H1 (cell line): Measurements from ENCODE around the gene SERPINB8. TPM values are rescaled to one million over a fixed set of nuclear protein-coding genes. Genes with fewer than 3 reads are reported as not detected.

ENCODE experiments used
- CTCF ChIA-PET: fragments of 300-600 bp; sonication (Branson Sonifier 250); formaldehyde crosslinking; loops from one replicate; lab custom pipeline; 2021; ENCODE audit not compliant: partially characterized antibody; lab: Charles Lee
- POLR2A ChIA-PET: fragments of 300-600 bp; sonication (Branson Sonifier 250); formaldehyde crosslinking; loops from one replicate; lab custom pipeline; 2021; ENCODE audit warnings: inconsistent platforms; ENCODE audit not compliant: partially characterized antibody; lab: Charles Lee
- DNase-seq, 2 experiments: peaks; one replicate each; pipeline versions ENCODE4 v3.0.0 to v3.0.0-alpha.2; 2010 to 2022; ENCODE audit warnings: low spot score in 2 of 2, low read depth in 1 of 2, mixed read lengths in 1 of 2
- FAIRE-seq: peaks from 2 replicates; lab custom pipeline; 2011; peaks lifted over from hg19 to GRCh38; lab: Jason Lieb, UNC
- H2AFZ ChIP-seq: 2 replicates; pipeline ENCODE4 v1.8.1; 2012; ENCODE audit warnings: low read length, inconsistent platforms
- H2AK5ac ChIP-seq: 2 replicates; pipeline ENCODE4 v1.6.1; 2013; ENCODE audit warnings: low read depth, low read length
- H2BK120ac ChIP-seq: replicated peaks from 2 replicates; pipeline ENCODE3; 2013; ENCODE audit warnings: low read depth, low read length, inconsistent platforms
- H2BK12ac ChIP-seq: 2 replicates; pipeline ENCODE4 v1.6.1; 2013; ENCODE audit warnings: low read depth, low read length
- H2BK15ac ChIP-seq: 2 replicates; pipeline ENCODE4 v1.6.1; 2013; ENCODE audit warnings: low read length
- H2BK20ac ChIP-seq: 2 replicates; pipeline ENCODE4 v1.6.1; 2013; ENCODE audit warnings: low read length
- H2BK5ac ChIP-seq: 2 replicates; pipeline ENCODE4 v1.6.1; 2013; ENCODE audit warnings: low read depth, low read length
- H3K14ac ChIP-seq: 2 replicates; pipeline ENCODE4 v1.6.1; 2013; ENCODE audit warnings: inconsistent platforms; ENCODE audit not compliant: insufficient read length
- H3K18ac ChIP-seq: 2 replicates; pipeline ENCODE4 v1.6.1; 2013; ENCODE audit warnings: low read length; ENCODE audit errors: extremely low read depth
- H3K23ac ChIP-seq: 2 replicates; pipeline ENCODE4 v1.6.1; 2013; ENCODE audit warnings: inconsistent platforms; ENCODE audit not compliant: insufficient read length
- H3K23me2 ChIP-seq: 2 replicates; pipeline ENCODE4 v1.6.1; 2013; ENCODE audit warnings: low read depth, low read length
- H3K27ac ChIP-seq: 2 replicates; pipeline ENCODE4 v1.6.1; 2011; ENCODE audit warnings: low read depth, low read length, inconsistent platforms
- H3K27me3 ChIP-seq, 4 experiments: replicated peaks in 1 of 4; 1 replicate in 1 of 4; 2 replicates in 3 of 4; pipeline versions ENCODE4 v1.6.1 to v1.8.1; 2011 to 2013; ENCODE audit warnings: low read length in 3 of 4, mild to moderate bottlenecking in 3 of 4, inconsistent platforms in 2 of 4, mixed read lengths in 2 of 4, moderate library complexity in 1 of 4; ENCODE audit not compliant: control insufficient read depth in 3 of 4, insufficient read depth in 3 of 4; ENCODE audit errors: extremely low read depth in 1 of 4
- H3K36me3 ChIP-seq, 4 experiments: 2 replicates each; pipeline versions ENCODE4 v1.6.1 to v1.8.1; 2011 to 2013; ENCODE audit warnings: mild to moderate bottlenecking in 4 of 4, low read length in 3 of 4, moderate library complexity in 2 of 4, control low read depth in 1 of 4, inconsistent platforms in 1 of 4; ENCODE audit not compliant: insufficient read depth in 4 of 4, control insufficient read depth in 2 of 4
- H3K4ac ChIP-seq: replicated peaks from 2 replicates; pipeline ENCODE3; 2013; ENCODE audit warnings: low read length, low read depth, mixed read lengths, inconsistent platforms; ENCODE audit not compliant: insufficient read length
- H3K4me1 ChIP-seq, 4 experiments: replicated peaks in 1 of 4; 1 replicate in 1 of 4; 2 replicates in 3 of 4; pipeline versions ENCODE4 v1.6.1 to v1.8.1; 2011 to 2013; ENCODE audit warnings: low read length in 3 of 4, inconsistent platforms in 2 of 4, mixed read lengths in 1 of 4; ENCODE audit not compliant: insufficient read depth in 4 of 4, control insufficient read depth in 3 of 4
- H3K4me2 ChIP-seq, 2 experiments: 2 replicates each; pipeline versions ENCODE4 v1.6.1 to v1.8.1; 2011 to 2013; ENCODE audit warnings: low read depth in 2 of 2, low read length in 2 of 2, control low read depth in 1 of 2, inconsistent platforms in 1 of 2, mild to moderate bottlenecking in 1 of 2; ENCODE audit not compliant: insufficient read depth in 1 of 2
- H3K4me3 ChIP-seq, 4 experiments: fragments of 200-600, 300-600 bp in 1 of 4; sonication (generic), shearing (Covaris generic), sonication (Bioruptor Twin) in 1 of 4; 2 replicates each; pipeline versions ENCODE4 v1.5.1 to v1.8.1; 2011 to 2016; ENCODE audit warnings: low read length in 4 of 4, low read depth in 3 of 4, control low read depth in 2 of 4, inconsistent platforms in 2 of 4, mild to moderate bottlenecking in 2 of 4, mixed read lengths in 1 of 4, moderate library complexity in 1 of 4; ENCODE audit not compliant: insufficient read depth in 2 of 4; ENCODE audit errors: extremely low read depth in 1 of 4
- H3K56ac ChIP-seq: replicated peaks from 2 replicates; pipeline ENCODE3; 2013; ENCODE audit warnings: low read depth, mild to moderate bottlenecking, mixed read lengths, low read length, inconsistent platforms; ENCODE audit not compliant: insufficient read length
- H3K79me1 ChIP-seq: 2 replicates; pipeline ENCODE4 v1.6.1; 2013; ENCODE audit warnings: low read depth, low read length, control low read depth
- H3K79me2 ChIP-seq, 2 experiments: 2 replicates each; pipeline versions ENCODE4 v1.6.1 to v1.8.1; 2012 to 2013; ENCODE audit warnings: low read length in 2 of 2, mild to moderate bottlenecking in 2 of 2, inconsistent platforms in 1 of 2; ENCODE audit not compliant: insufficient read depth in 2 of 2, control insufficient read depth in 1 of 2
- H3K9ac ChIP-seq, 4 experiments: replicated peaks in 1 of 4; 1 replicate in 1 of 4; 2 replicates in 3 of 4; pipeline versions ENCODE4 v1.6.1 to v1.8.1; 2011 to 2013; ENCODE audit warnings: low read depth in 3 of 4, low read length in 3 of 4, control low read depth in 2 of 4, mild to moderate bottlenecking in 2 of 4, moderate library complexity in 2 of 4, inconsistent platforms in 1 of 4; ENCODE audit errors: extremely low read depth in 1 of 4
- H3K9me3 ChIP-seq, 2 experiments: 2 replicates each; pipeline versions ENCODE4 v1.6.1 to v1.8.1; 2012 to 2013; ENCODE audit warnings: mild to moderate bottlenecking in 2 of 2, moderate library complexity in 2 of 2, control low read depth in 1 of 2, inconsistent platforms in 1 of 2, low read depth in 1 of 2, low read length in 1 of 2, mixed read lengths in 1 of 2; ENCODE audit not compliant: insufficient read depth in 2 of 2
- H4K20me1 ChIP-seq, 2 experiments: replicated peaks in 1 of 2; 2 replicates each; pipeline versions ENCODE3 to v1.8.1; 2011 to 2013; ENCODE audit warnings: inconsistent platforms in 2 of 2, low read length in 2 of 2, mild to moderate bottlenecking in 1 of 2; ENCODE audit not compliant: insufficient read depth in 2 of 2, control insufficient read depth in 1 of 2
- H4K5ac ChIP-seq: 2 replicates; pipeline ENCODE4 v1.6.1; 2013; ENCODE audit warnings: low read length, low read depth, mixed read lengths, inconsistent platforms; ENCODE audit not compliant: insufficient read length
- H4K8ac ChIP-seq: 2 replicates; pipeline ENCODE4 v1.8.0; 2013; ENCODE audit warnings: mild to moderate bottlenecking, moderate library complexity, low read length, inconsistent platforms; ENCODE audit not compliant: insufficient read depth; ENCODE audit errors: extremely low read depth
- H4K91ac ChIP-seq: replicated peaks from 2 replicates; pipeline ENCODE3; 2013; ENCODE audit warnings: low read length, mixed read lengths, inconsistent platforms; ENCODE audit not compliant: insufficient read length
- CREB1 ChIP-seq: IDR thresholded peaks from 2 replicates; pipeline ENCODE4 v1.6.1; 2012; ENCODE audit warnings: inconsistent platforms
- E2F6 ChIP-seq: IDR thresholded peaks from 2 replicates; pipeline ENCODE4 v1.6.1; 2012; ENCODE audit warnings: inconsistent platforms
- HDAC6 ChIP-seq: IDR thresholded peaks from one replicate; pipeline ENCODE4 v1.7.1; 2012; ENCODE audit warnings: low read depth, mild to moderate bottlenecking, inconsistent platforms, low read length, moderate library complexity
- KDM1A ChIP-seq: fragments of 200-600, 300-600 bp; sonication (generic); IDR thresholded peaks from 2 replicates; pipeline ENCODE4 v1.7.1; 2016; ENCODE audit warnings: mild to moderate bottlenecking, low read length, borderline replicate concordance
- NANOG ChIP-seq: IDR thresholded peaks from 2 replicates; pipeline ENCODE4 v1.6.1; 2011; ENCODE audit warnings: low read length, low read depth, mild to moderate bottlenecking, inconsistent platforms; ENCODE audit not compliant: insufficient read depth, poor library complexity, severe bottlenecking
- POU5F1 ChIP-seq: IDR thresholded peaks from 2 replicates; pipeline ENCODE4 v1.6.1; 2011; ENCODE audit warnings: low read depth, mild to moderate bottlenecking, low read length, moderate library complexity
- SIX5 ChIP-seq: IDR thresholded peaks from 2 replicates; pipeline ENCODE4 v1.6.1; 2011; ENCODE audit warnings: mild to moderate bottlenecking, low read depth, low read length
- TEAD4 ChIP-seq: IDR thresholded peaks from 2 replicates; pipeline ENCODE4 v1.6.1; 2012; ENCODE audit warnings: low read depth, low read length, inconsistent platforms, mixed read lengths
- WGBS, 2 experiments: shearing (Covaris generic) in 1 of 2; methylation state at CpG; one replicate each; pipeline versions ENCODE4 v1.1.6 to v1.1.7; 2013 to 2015; ENCODE audit warnings: low lambda C conversion rate in 2 of 2, mixed read lengths in 2 of 2, inconsistent platforms in 1 of 2, low coverage in 1 of 2, missing lambda C conversion rate in 1 of 2; ENCODE audit not compliant: insufficient replicate concordance in 2 of 2, insufficient coverage in 1 of 2, insufficient read length in 1 of 2; ENCODE audit errors: extremely low coverage in 1 of 2, missing lambda C conversion rate in 1 of 2; 5-methylcytosine and 5-hydroxymethylcytosine counted together
- polyA plus RNA-seq, 7 experiments: library from polyadenylated mRNA; depleted of rRNA in 3 of 7; stranded (reverse) in 5 of 7; unstranded in 2 of 7; fragments of >200 nt in 5 of 7; fragments of 200-250 nt in 2 of 7; gene quantifications; 1 replicate in 5 of 7; 2 replicates in 1 of 7; 4 replicates in 1 of 7; pipeline versions ENCODE4 v1.2.1 to v1.2.3, GENCODE V29; 2011 to 2013; ENCODE audit warnings: missing spikeins in 2 of 7, mixed read lengths in 2 of 7
- total RNA-seq: library from RNA; stranded (reverse); fragmentation: NEBNext Ultra II Directional; extraction: Animal tissue kit (Norgen Biotek cat#: 25700); gene quantifications from 2 replicates; pipeline ENCODE4 v1.2.1, GENCODE V29; 2021

Gene SERPINB8
- total and polyA plus RNA-seq, 2 of the 8 experiments (the other 6 are each of a cell fraction or from before 2014, with no cell fraction given), result 0.42 to 1.2 TPM

GRCh38 chr18:63962137-63962536, 7.7 kb upstream of the SERPINB8 start:
- Histone ChIP-seq H2BK120ac (no peak overlapping the region), H3K4me3 (no peak overlapping the region), H2BK5ac (no peak overlapping the region), H3K23me2 (no peaks in the 10 kb centered on the region), H3K4ac (no peak overlapping the region), H3K9ac (no peak overlapping the region), H3K18ac (no peak overlapping the region), H3K4me1 (no peaks in the 10 kb centered on the region), H2AFZ (no peak overlapping the region), H3K79me2 (no peaks in the 10 kb centered on the region), H4K8ac (no peak overlapping the region), H3K27ac (no peak overlapping the region), H3K23ac (no peak overlapping the region), H3K4me2 (no peak overlapping the region), H2BK15ac (no peak overlapping the region), H2BK12ac (no peak overlapping the region), H3K27me3 (no peaks in the 10 kb centered on the region; a peak in 1 of 7 replicates), H3K9me3 (no peaks in the 10 kb centered on the region), H3K36me3 (no peaks in the 10 kb centered on the region), H4K5ac (no peak overlapping the region), H4K20me1 (peaks cover 0 to 2% of the 10 kb centered on the region in 2 experiments), H3K56ac (no peak overlapping the region), H3K14ac (no peak overlapping the region), H2AK5ac (no peak overlapping the region), H4K91ac (no peak overlapping the region), H2BK20ac (no peak overlapping the region), H3K79me1 (no peaks in the 10 kb centered on the region)
- CTCF ChIA-PET, result interaction anchor here (0.7 to 6.7 kb wide), 11 partner anchors 8 to 451 kb away, joined by 3 to 59 read pairs (median 10); partner anchors contain the start of gene HMSD
- FAIRE-seq (no peak), DNase-seq (no peak)
- 84% methylated on average over 1 of the region's 1 CpG; no CpG with 5 or more reads in 1 of the 2 experiments for WGBS, 2 experiments
- POLR2A ChIA-PET, result no interaction called here
- no peak for TF ChIP-seq SIX5
- TF ChIP-seq CREB1, result no peak
- TF ChIP-seq TEAD4, result no peak
- TF ChIP-seq E2F6, result no peak
- TF ChIP-seq HDAC6, result no peak
- TF ChIP-seq KDM1A, result no peak
- TF ChIP-seq NANOG, result no peak
- no peak for TF ChIP-seq POU5F1
